Lower lobe of right lung (tissue), 2 donors: ENCODE data around the gene SEPTIN2. TPM values are rescaled to one million over a fixed set of nuclear protein-coding genes. Genes with fewer than 3 reads are reported as not detected.
A peak's percentile ranks its signal among the peaks of the same experiment; 100 is the strongest.

Source experiments
- ATAC-seq, 2 donors: fragments of 200-7000 bp; cut with Tn5 transposase; one replicate each; pipeline ENCODE4 v1.9.1; 2020 to 2022; ENCODE audit warnings: mild to moderate bottlenecking in 2 of 2, moderate library complexity in 2 of 2
- DNase-seq: peaks from one replicate; pipeline ENCODE4 v3.0.0-alpha.2; 2020
- H3K27ac ChIP-seq: fragments of 200-600 bp; one replicate; pipeline ENCODE4 v1.8.0; 2022
- H3K27me3 ChIP-seq: fragments of 200-600 bp; one replicate; pipeline ENCODE4 v1.8.0; 2022; ENCODE audit warnings: low read depth
- H3K36me3 ChIP-seq: fragments of 200-600 bp; one replicate; pipeline ENCODE4 v1.8.0; 2022; ENCODE audit warnings: mild to moderate bottlenecking
- H3K4me1 ChIP-seq: fragments of 200-600 bp; one replicate; pipeline ENCODE4 v1.8.0; 2022
- H3K4me3 ChIP-seq: fragments of 200-600 bp; one replicate; pipeline ENCODE4 v1.8.0; 2022; ENCODE audit warnings: mild to moderate bottlenecking
- H3K9me3 ChIP-seq: fragments of 200-600 bp; one replicate; pipeline ENCODE4 v1.8.0; 2022
- CTCF ChIP-seq: fragments of 200-600 bp; IDR thresholded peaks from one replicate; pipeline ENCODE4 v1.8.0; 2022; ENCODE audit warnings: antibody characterized with exemption, mild to moderate bottlenecking
- intact Hi-C: fragments of 100-400 bp; cut with DNase I; formaldehyde crosslinking; loops from one replicate; pipeline ENCODE4 v1.11.0; 2022
- total RNA-seq: library from RNA; stranded (reverse); fragmentation: NEBNext Ultra II Directional; extraction: Animal tissue kit (Norgen Biotek cat#: 25700); gene quantifications from one replicate; pipeline ENCODE4 v1.2.1, GENCODE V29; 2021
- donor health status: DM: no; HTN: yes; CAD: no; lungs with severe emphysema.

Gene SEPTIN2
- total RNA-seq, 1 donor from 2014 or later = 255 TPM

GRCh38 chr2:241309684-241310117 lies 6.0 kb upstream of the SEPTIN2 start:
- peaks cover 34% of the 10 kb centered on the region for H3K4me1 ChIP-seq
- no peaks in the 10 kb centered on the region for H3K36me3 ChIP-seq
- no peak for TF ChIP-seq CTCF
- H3K9me3 ChIP-seq = no peaks in the 10 kb centered on the region
- DNase-seq = no peak
- no peak overlapping the region for H3K27ac ChIP-seq
- H3K4me3 ChIP-seq = no peak overlapping the region
- no peaks in the 10 kb centered on the region for H3K27me3 ChIP-seq
- intact Hi-C loops = no loop called here
- ATAC-seq = peak in 1 of 2 donors; percentile 23

- intact Hi-C loops = no loop called here
- H3K9me3 ChIP-seq = no peaks in the 10 kb centered on the region
- no peak overlapping the region for H3K27ac ChIP-seq
- no peaks in the 10 kb centered on the region for H3K27me3 ChIP-seq
- H3K36me3 ChIP-seq = no peaks in the 10 kb centered on the region
- DNase-seq = no peak
- no peak overlapping the region for H3K4me3 ChIP-seq
- peaks cover 34% of the 10 kb centered on the region for H3K4me1 ChIP-seq
- no peak for ATAC-seq
- TF ChIP-seq CTCF = no peak
These were observed 4.7 kb upstream of the SEPTIN2 start for GRCh38 chr2:241310917-241311566.

- Histone ChIP-seq H3K4me3 (no peak overlapping the region), H3K27ac (no peak overlapping the region), H3K27me3 (no peaks in the 10 kb centered on the region), H3K4me1 (peaks cover 39% of the 10 kb centered on the region), H3K9me3 (no peaks in the 10 kb centered on the region), H3K36me3 (no peaks in the 10 kb centered on the region)
- TF ChIP-seq CTCF = no peak
- DNase-seq = no peak
- ATAC-seq = no peak
- intact Hi-C loops = no loop called here
These were observed 3.6 kb upstream of the SEPTIN2 start for GRCh38 chr2:241312082-241312481.

- ATAC-seq (no peak), DNase-seq (no peak)
- no peaks in the 10 kb centered on the region for H3K36me3 ChIP-seq
- H3K27ac ChIP-seq = no peak overlapping the region
- intact Hi-C loops = no loop called here
- TF ChIP-seq CTCF = no peak
- no peaks in the 10 kb centered on the region for H3K27me3 ChIP-seq
- H3K9me3 ChIP-seq = no peaks in the 10 kb centered on the region
- peaks cover 54% of the 10 kb centered on the region for H3K4me1 ChIP-seq
- peak overlapping the region; percentile 93 for H3K4me3 ChIP-seq
These were observed 2.1 kb upstream of the SEPTIN2 start for GRCh38 chr2:241313543-241314095.

- Histone ChIP-seq H3K4me1 (peaks cover 60% of the 10 kb centered on the region), H3K27me3 (no peaks in the 10 kb centered on the region), H3K36me3 (no peaks in the 10 kb centered on the region), H3K27ac (peak overlapping the region; percentile 98), H3K4me3 (peak overlapping the region; percentile 93), H3K9me3 (no peaks in the 10 kb centered on the region)
- ATAC-seq (no peak), DNase-seq (no peak)
- intact Hi-C loops = no loop called here
- no peak for TF ChIP-seq CTCF
These were observed 1.3 kb upstream of the SEPTIN2 start for GRCh38 chr2:241314226-241315092.
